NCI-H345 (cell line): ENCODE results near the gene SEMA7A.
A peak's percentile ranks its signal among the peaks of the same experiment; 100 is the strongest.

Experiments used
- DNase-seq: peaks from one replicate; lab custom pipeline; 2025; lab: John Stamatoyannopoulos, UW

Gene SEMA7A

GRCh38 chr15:74387141-74387541, 46.6 kb downstream of the SEMA7A start:
- DNase-seq, result no peak

GRCh38 chr15:74386496-74387140, 47.1 kb downstream of the SEMA7A start:
- DNase-seq, result no peak

- DNase-seq, result no peak
These were observed 48.0 kb downstream of the SEMA7A start for GRCh38 chr15:74385733-74386132.

- DNase-seq, result no peak
These were observed 48.7 kb downstream of the SEMA7A start for GRCh38 chr15:74384881-74385643.

- DNase-seq, result no peak
These were observed 49.2 kb downstream of the SEMA7A start for GRCh38 chr15:74384566-74384880.

- no peak for DNase-seq
These were observed 49.8 kb downstream of the SEMA7A start for GRCh38 chr15:74383695-74384565.

GRCh38 chr15:74383286-74383685, 50.5 kb downstream of the SEMA7A start:
- no peak for DNase-seq

- peak; percentile 60 for DNase-seq
These were observed 51.5 kb downstream of the SEMA7A start for GRCh38 chr15:74382004-74382816.

- no peak for DNase-seq
These were observed 52.3 kb downstream of the SEMA7A start for GRCh38 chr15:74381481-74381880.

GRCh38 chr15:74381190-74381453, 52.6 kb downstream of the SEMA7A start:
- DNase-seq, result no peak

- DNase-seq, result no peak
These were observed 53.2 kb downstream of the SEMA7A start for GRCh38 chr15:74380361-74381189.

GRCh38 chr15:74378848-74379247, 54.9 kb downstream of the SEMA7A start:
- DNase-seq, result no peak

GRCh38 chr15:74377831-74378766, 55.7 kb downstream of the SEMA7A start:
- DNase-seq, result no peak

GRCh38 chr15:74376825-74377581, 56.8 kb downstream of the SEMA7A start:
- no peak for DNase-seq

- no peak for DNase-seq
These were observed 57.5 kb downstream of the SEMA7A start for GRCh38 chr15:74376226-74376625.

GRCh38 chr15:74375303-74375693, 58.5 kb downstream of the SEMA7A start:
- DNase-seq, result peak; percentile 68

GRCh38 chr15:74374648-74375302, 59.0 kb downstream of the SEMA7A start:
- peak; percentile 58 for DNase-seq

GRCh38 chr15:74373731-74374647, 59.8 kb downstream of the SEMA7A start:
- peak; percentile 91 for DNase-seq
